ENCODE measurements around the gene PAX5. TPM values are rescaled to one million over a fixed set of nuclear protein-coding genes. Genes with fewer than 3 reads are reported as not detected.
"Not testable (repeated sequence)": the region's sequence is repeated elsewhere in the genome, so short reads cannot be mapped to it uniquely, and the experiment has no call there.

PAX5 gene
- 43.1 TPM for polyA plus RNA-seq (2012; ENCODE audit: low read depth, missing spikeins)

DNA sequence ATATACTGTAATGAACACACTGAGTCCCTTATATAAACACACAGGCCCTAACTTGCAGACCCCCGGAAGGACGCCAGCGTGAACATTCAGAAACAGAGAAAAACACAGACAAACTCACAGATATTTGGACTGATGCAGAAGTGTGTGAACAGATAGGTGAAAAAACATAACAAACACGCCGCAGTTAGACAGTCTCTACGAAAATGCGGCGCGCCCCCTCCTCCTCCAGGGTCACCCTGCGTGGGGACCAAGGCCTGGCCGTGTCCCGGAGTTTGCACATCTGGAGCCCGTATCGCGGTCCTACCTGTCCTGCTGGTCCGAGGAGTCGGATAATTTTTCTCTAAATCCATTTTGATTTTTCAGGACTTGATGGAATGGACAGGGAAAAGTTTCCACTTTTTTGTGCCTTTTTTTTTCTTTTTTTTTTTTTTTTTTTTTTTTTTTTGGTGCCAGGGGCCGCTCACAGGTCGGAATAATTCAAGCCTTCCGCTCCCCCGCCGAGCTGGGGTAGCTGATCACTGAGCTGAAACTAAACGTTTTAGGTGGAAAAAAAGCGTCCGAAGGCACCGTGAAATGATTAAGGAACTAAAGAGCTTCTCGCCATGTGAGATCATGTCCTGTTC lies at the start of gene PAX5:
PAX5 (minus strand) TSS at position 587 of the 623 bp plus-strand sequence; CDS start at position 350, 237 bp downstream.
- FAIRE-seq (no peak), DNase-seq (ENCODE audit: insufficient read length, low spot score) (no peak)
- TF ChIP-seq POLR2A (IDR thresholded peaks at IDR 0.05; ENCODE audit: low read depth, low read length) (no peak), PAX5 (IDR thresholded peaks at IDR 0.05; ENCODE audit: insufficient read depth, low read length, severe bottlenecking) (no peak), POLR2AphosphoS5 (IDR thresholded peaks at IDR 0.05; ENCODE audit: low read depth, low read length) (no peak), SPI1 (IDR thresholded peaks at IDR 0.05; ENCODE audit: low read depth, low read length) (no peak), POU2F2 (IDR thresholded peaks at IDR 0.05; ENCODE audit: low read depth, low read length) (no peak), TAF1 (IDR thresholded peaks at IDR 0.05; ENCODE audit: low read depth, low read length) (no peak)

- DNase-seq (ENCODE audit: insufficient read length, low spot score): no peak
- TF ChIP-seq PAX5 (IDR thresholded peaks at IDR 0.05; ENCODE audit: insufficient read depth, low read length, severe bottlenecking): no peak
- no peak for TF ChIP-seq POU2F2 (IDR thresholded peaks at IDR 0.05; ENCODE audit: low read depth, low read length)
- no peak for TF ChIP-seq TAF1 (IDR thresholded peaks at IDR 0.05; ENCODE audit: low read depth, low read length)
- no peak for TF ChIP-seq SPI1 (IDR thresholded peaks at IDR 0.05; ENCODE audit: low read depth, low read length)
- no peak for TF ChIP-seq POLR2A (IDR thresholded peaks at IDR 0.05; ENCODE audit: low read depth, low read length)
- TF ChIP-seq POLR2AphosphoS5 (IDR thresholded peaks at IDR 0.05; ENCODE audit: low read depth, low read length): no peak
- FAIRE-seq: no peak
Measured at GRCh38 chr9:37083654-37084053, 49.6 kb upstream of the PAX5 start.

- FAIRE-seq (no peak), DNase-seq (ENCODE audit: insufficient read length, low spot score) (no peak)
- TF ChIP-seq PAX5 (IDR thresholded peaks at IDR 0.05; ENCODE audit: insufficient read depth, low read length, severe bottlenecking): no peak
- TF ChIP-seq POLR2AphosphoS5 (IDR thresholded peaks at IDR 0.05; ENCODE audit: low read depth, low read length): no peak
- TF ChIP-seq SPI1 (IDR thresholded peaks at IDR 0.05; ENCODE audit: low read depth, low read length): no peak
- no peak for TF ChIP-seq POU2F2 (IDR thresholded peaks at IDR 0.05; ENCODE audit: low read depth, low read length)
- TF ChIP-seq TAF1 (IDR thresholded peaks at IDR 0.05; ENCODE audit: low read depth, low read length): no peak
- TF ChIP-seq POLR2A (IDR thresholded peaks at IDR 0.05; ENCODE audit: low read depth, low read length): no peak
Measured at GRCh38 chr9:37082214-37082765, 48.2 kb upstream of the PAX5 start.

DNA sequence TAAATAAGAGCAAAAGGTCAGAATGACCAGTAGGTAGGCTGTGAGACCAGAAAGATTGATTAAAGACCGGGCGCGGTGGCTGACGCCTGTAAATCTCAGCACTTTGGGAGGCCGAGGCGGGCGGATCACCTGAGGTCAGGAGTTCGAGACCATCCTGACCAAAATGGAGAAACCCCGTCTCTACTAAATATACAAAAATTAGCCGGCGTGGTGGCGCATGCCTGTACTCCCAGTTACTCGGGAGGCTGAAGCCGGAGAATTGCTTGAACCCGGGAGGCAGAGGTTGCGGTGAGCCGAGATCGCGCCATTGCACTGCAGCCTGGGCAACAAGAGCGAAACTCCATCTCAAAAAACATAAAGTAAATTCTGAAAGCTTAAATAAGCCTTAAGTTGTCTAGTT lies 47.4 kb upstream of the PAX5 start:
- FAIRE-seq; DNase-seq (ENCODE audit: insufficient read length, low spot score): not testable (repeated sequence)

DNA sequence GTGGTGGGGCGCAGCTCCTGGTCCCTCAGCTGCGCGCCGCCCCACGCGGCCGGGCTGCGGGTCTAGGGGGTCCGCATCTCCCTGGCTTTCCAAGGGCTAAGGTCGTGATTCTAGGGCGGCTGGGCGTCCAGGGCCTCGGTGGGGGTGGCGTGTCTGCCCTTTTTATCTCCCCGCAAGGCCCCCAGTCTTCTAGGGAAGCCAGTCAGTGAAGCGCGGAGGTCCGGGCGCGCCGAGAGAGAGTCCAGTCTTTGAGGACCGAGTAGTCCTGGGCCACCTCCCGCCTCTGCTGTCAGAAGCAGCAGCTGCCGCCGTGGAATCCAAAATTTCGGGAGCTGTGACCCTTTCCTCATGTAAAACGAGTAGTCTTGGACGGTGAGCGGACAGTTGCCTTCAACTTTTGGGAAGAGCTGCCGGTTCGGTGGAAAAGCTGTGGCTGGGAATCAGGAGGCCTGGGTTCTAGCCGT lies 46.1 kb upstream of the PAX5 start:
- not testable (repeated sequence) for FAIRE-seq; DNase-seq (ENCODE audit: insufficient read length, low spot score)
- peak; percentile 1; the same call in 1 of the 2 replicates for TF ChIP-seq POLR2AphosphoS5 (IDR thresholded peaks at IDR 0.05; ENCODE audit: low read depth, low read length)

DNA sequence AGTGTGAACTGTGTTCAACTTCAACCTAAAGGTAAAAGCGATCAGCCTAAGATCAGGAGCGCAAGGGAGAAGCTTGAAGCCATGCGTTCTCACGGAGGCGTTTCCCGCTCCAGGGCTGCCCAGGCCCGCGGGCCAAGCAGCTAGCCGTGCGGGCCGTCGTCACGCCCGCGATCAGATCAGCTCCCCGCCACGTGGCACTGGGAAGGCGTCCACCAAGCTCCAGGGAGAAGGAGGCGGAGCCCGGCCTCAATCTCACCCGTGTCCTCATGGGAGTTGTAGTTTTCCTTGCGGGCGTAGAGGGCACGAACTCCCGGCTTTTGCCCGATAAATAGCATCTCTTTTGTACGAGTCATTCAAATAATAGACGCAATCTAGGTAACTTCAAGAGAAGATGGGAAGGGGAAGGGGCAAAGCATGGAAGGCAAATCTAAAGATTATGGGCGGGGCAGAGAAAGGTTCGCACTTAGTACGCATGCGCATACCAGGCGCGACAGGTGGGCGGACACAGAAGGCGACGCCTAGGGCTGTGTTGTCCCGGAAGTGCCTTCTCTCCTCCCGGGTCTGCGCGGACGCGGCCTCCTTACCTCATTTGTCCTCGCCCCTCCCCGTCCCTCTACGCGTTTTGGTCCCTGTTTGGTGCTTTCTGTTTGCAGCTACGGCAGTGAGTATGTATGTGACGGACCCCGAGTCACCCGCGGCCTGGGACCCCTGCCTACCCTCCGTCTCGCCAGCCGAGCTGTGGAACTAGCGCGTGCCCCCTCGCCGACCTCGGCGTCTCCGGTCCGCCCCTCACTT lies 45.5 kb upstream of the PAX5 start:
- FAIRE-seq (peak; percentile 100), DNase-seq (ENCODE audit: insufficient read length, low spot score) (peak; percentile 71)
- TF ChIP-seq POU2F2 (IDR thresholded peaks at IDR 0.05; ENCODE audit: low read depth, low read length) (peak; percentile 7; the same call in 1 of the 2 replicates), PAX5 (IDR thresholded peaks at IDR 0.05; ENCODE audit: insufficient read depth, low read length, severe bottlenecking) (no peak), POLR2A (IDR thresholded peaks at IDR 0.05; ENCODE audit: low read depth, low read length) (peak; percentile 87), POLR2AphosphoS5 (IDR thresholded peaks at IDR 0.05; ENCODE audit: low read depth, low read length) (peak; percentile 84), SPI1 (IDR thresholded peaks at IDR 0.05; ENCODE audit: low read depth, low read length) (no peak), TAF1 (IDR thresholded peaks at IDR 0.05; ENCODE audit: low read depth, low read length) (peak; percentile 64; the same call in 1 of the 2 replicates)

DNA sequence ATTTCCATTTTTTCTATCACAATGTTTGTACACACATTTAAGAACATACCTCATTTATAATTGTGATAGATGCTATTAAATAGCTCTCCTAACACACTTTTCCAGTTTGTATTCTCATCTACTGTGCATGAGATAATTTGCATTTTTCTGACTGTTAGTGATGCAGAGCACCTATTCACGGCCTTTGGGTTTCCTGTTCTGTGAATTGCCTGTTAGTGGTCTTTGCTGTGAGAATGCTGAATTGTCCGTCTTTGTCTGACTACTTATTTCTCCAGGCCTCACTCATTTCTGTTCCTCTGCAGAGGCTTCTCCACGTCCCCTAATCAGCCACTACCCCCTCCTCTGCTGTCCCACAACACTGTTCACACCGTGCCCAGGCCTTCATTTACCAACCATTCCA lies 40.7 kb upstream of the PAX5 start:
- not testable (repeated sequence) for DNase-seq (ENCODE audit: insufficient read length, low spot score)
- peak; percentile 97 for FAIRE-seq

DNA sequence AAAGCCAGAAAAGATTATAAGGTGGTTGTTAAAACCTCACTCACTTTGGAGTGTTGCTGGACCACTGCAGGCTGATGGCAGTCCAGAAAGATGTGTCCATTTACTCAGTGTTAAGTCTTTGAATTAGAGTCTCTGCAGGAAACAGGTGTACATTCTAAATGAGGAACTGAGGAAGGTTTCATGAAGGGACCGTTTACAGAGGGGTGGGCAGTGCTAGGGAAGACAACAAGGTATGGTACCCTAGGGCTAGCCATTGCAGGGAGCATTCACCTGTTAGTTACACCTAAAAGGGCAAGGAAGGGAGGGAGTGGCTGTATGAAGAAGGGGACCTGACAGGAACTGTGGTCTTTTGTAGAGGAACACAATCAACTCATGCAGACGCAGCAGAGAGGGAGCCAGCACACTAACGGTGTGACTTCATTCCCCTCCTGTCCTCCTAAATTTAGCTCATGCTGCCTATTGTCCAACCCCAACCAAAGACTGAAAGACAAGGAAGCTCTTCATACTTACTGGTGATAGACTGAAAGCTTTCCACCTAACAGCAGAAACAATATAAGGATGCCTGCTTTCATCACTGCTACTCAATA lies 32.2 kb upstream of the PAX5 start:
- TF ChIP-seq POLR2A (IDR thresholded peaks at IDR 0.05; ENCODE audit: low read depth, low read length): no peak
- TF ChIP-seq SPI1 (IDR thresholded peaks at IDR 0.05; ENCODE audit: low read depth, low read length): peak; percentile 96
- no peak for FAIRE-seq
- peak; percentile 11 for DNase-seq (ENCODE audit: insufficient read length, low spot score)

- TF ChIP-seq POU2F2 (IDR thresholded peaks at IDR 0.05; ENCODE audit: low read depth, low read length) (no peak), TAF1 (IDR thresholded peaks at IDR 0.05; ENCODE audit: low read depth, low read length) (no peak), SPI1 (IDR thresholded peaks at IDR 0.05; ENCODE audit: low read depth, low read length) (no peak), PAX5 (IDR thresholded peaks at IDR 0.05; ENCODE audit: insufficient read depth, low read length, severe bottlenecking) (no peak), POLR2A (IDR thresholded peaks at IDR 0.05; ENCODE audit: low read depth, low read length) (no peak), POLR2AphosphoS5 (IDR thresholded peaks at IDR 0.05; ENCODE audit: low read depth, low read length) (no peak)
- FAIRE-seq (peak; percentile 71), DNase-seq (ENCODE audit: insufficient read length, low spot score) (no peak)
Measured at GRCh38 chr9:37062336-37062735, 28.3 kb upstream of the PAX5 start.

GRCh38 chr9:37061768-37062167 lies 27.7 kb upstream of the PAX5 start:
- no peak for DNase-seq (ENCODE audit: insufficient read length, low spot score)
- peak; percentile 86 for FAIRE-seq
- TF ChIP-seq SPI1 (IDR thresholded peaks at IDR 0.05; ENCODE audit: low read depth, low read length) (no peak), POU2F2 (IDR thresholded peaks at IDR 0.05; ENCODE audit: low read depth, low read length) (no peak), TAF1 (IDR thresholded peaks at IDR 0.05; ENCODE audit: low read depth, low read length) (no peak), PAX5 (IDR thresholded peaks at IDR 0.05; ENCODE audit: insufficient read depth, low read length, severe bottlenecking) (no peak), POLR2AphosphoS5 (IDR thresholded peaks at IDR 0.05; ENCODE audit: low read depth, low read length) (no peak), POLR2A (IDR thresholded peaks at IDR 0.05; ENCODE audit: low read depth, low read length) (no peak)
